NCI-H82 treated with DMSO at 0.1 percent for 48 hours (cell line): ENCODE measurements around the gene TLR8.
"Not testable (repeated sequence)": the region's sequence is repeated elsewhere in the genome, so short reads cannot be mapped to it uniquely, and the experiment has no call there.

Experiments
- DNase-seq: peaks from one replicate; lab custom pipeline; 2025; ENCODE audit not compliant: unreplicated experiment; lab: John Stamatoyannopoulos, UW

TLR8 gene

DNA sequence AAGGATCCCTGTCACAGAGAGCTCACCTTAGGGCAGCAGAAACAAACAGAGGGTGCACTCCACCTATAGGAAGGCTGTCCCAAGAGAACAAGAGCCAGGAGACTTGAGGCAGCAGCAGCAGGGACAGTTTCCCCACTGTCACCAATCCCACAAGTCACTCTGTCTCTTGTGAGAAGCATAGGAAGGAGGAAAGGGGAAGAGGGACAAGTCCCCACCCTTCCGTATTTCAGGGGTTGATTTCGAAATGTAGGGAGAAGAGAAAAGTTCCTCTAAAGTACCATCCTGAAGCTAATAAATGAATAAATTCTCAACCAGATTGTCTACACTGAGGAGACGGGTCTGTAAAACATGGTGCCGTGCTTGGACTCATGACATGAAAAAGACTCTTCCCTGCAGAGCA is 9.5 kb upstream of the TLR8 start:
- DNase-seq, result no peak

DNA sequence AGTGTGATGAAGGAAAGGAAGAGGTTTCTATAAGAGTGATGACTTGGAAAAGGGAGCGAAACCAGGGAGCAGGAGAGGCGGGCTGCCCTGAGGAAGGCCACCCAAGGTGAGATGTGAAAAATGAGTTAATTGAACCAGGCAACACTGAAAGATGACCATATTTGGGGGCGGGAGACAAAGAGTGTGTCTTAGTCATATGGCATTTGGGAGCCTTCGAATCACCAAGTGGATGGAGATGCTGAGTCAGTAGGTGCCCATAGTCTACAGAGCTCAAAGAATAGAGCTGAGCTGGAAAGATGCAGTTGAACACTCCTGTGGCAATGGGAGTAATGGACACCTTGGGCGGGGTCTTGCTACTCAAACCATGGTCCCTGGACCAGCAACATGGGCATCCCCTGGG is 8.3 kb upstream of the TLR8 start:
- DNase-seq, result no peak

DNA sequence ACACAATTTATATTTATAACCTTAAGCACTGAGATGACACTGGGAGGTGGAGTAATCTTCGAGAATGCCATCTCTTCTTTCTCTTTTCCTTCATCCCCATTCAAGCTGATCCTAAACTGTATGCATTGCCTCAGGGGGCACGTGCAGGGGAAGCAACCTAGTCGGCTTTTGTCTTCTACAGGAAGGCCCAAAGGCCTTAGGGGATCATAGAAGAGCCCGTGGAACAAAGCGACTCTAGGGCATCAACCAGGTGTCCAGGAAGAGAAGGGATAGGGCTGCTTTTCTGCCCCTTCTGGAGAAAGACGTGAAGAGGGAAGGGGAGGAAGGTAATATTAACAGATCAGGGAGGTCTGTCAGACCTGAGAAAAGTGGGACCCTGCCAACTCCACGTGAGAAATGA is 6.9 kb upstream of the TLR8 start:
- DNase-seq, result no peak

DNA sequence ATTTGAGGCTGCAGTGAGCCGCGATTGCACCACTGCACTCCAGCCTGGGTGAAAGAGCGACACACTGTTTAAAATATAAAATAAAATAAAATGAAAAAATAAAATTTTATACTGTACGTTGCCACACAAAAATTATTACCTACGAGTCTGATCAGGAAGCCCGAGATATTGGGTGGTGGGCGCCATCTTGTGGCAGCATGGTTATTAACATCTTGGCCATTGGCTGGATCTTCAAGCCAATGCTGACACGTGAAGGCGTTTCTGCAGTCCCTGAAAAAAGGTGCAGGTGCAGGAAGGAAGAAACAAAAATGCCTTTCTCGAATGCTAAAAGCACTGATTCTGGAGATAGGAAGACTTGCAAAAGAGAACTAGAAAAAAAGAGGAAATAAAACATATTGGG is 4.9 kb upstream of the TLR8 start:
- peak; percentile 19 for DNase-seq

DNA sequence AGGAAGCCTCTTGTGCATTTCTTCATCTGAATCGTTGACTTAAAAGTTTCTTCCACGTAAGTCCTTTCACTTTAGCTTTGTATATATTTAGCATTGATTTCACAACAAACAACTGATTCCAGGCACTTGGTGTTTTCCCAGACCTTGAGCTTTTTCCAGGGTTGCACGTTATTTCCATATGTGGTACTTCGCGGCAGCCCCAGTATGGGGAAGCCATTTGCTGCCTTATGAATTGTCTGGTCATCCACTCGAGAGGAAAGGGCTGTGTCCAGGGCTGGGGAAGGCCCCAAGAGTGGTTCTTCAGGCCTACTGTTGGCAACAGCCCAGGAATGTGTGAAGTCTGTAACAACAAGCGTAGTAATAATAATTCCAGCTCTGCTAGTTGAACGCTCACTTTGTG is 2.8 kb upstream of the TLR8 start:
- DNase-seq, result no peak

DNA sequence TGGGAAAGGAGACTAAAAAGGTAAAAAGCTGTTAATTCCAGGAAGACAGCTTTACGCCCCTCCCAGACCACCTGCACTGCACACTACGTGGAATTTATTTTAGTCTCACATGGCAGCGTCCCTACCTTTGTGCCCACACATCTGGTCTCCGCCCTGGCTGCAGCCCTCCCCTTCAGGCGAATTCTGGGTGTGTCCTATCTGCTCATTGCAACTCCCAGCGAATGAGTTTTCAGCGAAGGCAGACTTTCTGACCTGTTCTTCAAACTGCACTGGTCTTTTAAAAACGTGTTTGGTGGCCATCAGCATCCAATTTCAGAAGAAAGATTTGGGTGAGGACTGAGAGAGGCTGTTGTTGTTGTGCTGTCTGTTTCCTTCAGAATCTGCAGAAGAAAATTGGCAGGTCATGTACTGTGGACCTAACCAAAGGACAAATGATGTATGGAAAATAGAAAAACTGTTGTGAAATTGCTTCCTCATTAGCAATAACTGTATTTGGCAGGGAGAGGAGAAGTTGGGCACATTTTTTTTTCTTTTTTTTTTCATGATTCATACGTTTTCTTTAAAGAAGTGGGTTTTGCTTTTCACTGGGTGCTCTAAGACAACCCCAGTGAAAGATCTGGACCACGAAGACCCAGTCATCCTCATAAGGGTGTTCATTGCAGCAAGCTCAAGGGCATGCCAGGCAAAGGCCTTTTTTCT is 4.2 kb downstream of the TLR8 start:
- no peak for DNase-seq

DNA sequence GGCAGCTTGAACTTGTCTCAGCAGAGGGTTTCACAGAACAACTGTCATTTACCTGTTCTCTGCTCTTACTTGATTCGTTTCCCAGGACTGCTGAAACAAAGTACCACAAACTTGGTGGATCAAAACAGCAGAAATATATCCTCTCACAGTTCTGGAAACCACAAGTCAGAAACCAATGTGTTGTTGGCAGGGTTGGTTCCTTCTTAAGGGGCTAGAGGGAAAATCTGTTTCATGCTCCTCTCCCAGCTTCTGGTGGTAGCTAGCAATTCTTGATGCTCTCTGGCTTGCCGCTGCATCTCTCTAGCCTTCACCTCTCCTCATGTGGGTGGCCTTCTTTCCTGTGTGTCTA is 4.7 kb downstream of the TLR8 start:
- no peak for DNase-seq

DNA sequence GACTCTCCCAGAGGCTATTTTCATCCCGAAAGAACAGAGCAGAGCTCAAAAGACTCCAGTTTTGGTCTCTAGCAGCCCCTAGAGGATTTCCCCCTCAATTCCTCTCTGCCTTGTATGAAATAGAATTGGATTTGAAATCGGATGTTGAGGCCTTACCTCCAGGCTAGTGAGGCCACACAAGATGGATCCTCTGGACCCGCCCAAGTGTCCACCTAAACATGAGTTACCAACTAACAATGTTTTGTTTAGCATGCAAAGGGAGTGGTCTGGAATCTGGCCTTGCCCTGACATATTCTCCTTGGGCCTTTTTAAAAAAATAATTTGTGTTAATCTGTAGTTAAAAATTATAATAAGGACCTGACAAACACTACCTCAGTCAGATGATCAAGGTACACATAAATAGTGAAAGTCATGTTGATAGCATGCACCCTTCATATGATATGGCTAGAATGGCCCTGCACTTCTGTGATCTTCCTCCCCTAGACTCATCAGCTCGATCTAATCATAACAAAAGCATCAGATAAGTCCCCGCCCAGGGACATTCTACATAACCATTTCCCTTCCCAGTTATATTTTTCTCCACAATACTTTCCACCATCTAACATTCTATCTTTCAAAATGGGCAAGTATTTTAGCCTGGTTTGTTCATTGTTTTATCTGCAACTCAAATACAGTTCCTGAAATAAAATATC is 6.5 kb downstream of the TLR8 start:
- no peak for DNase-seq

DNA sequence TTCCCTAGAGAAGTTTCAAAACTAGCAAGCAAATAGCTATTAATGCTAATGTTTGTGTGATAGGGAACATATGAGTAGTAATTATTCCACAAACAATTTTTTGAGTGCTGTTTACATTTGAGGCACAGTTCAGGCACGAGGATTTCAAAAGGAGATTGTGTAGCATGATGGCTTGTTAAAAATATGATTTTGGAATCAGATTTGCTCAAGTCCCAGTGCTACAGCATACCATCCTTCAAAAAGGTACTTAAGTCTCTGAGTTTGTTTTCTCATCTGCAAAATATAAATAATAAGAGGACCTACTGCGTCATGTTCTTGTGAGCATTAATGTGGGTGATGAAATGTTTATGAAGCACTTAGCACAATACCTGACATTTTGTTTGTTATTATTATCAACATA is 11.3 kb downstream of the TLR8 start:
- DNase-seq, result no peak

DNA sequence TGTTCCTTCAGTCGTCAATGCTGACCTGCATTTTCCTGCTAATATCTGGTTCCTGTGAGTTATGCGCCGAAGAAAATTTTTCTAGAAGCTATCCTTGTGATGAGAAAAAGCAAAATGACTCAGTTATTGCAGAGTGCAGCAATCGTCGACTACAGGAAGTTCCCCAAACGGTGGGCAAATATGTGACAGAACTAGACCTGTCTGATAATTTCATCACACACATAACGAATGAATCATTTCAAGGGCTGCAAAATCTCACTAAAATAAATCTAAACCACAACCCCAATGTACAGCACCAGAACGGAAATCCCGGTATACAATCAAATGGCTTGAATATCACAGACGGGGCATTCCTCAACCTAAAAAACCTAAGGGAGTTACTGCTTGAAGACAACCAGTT is 12.6 kb downstream of the TLR8 start:
- DNase-seq, result no peak

DNA sequence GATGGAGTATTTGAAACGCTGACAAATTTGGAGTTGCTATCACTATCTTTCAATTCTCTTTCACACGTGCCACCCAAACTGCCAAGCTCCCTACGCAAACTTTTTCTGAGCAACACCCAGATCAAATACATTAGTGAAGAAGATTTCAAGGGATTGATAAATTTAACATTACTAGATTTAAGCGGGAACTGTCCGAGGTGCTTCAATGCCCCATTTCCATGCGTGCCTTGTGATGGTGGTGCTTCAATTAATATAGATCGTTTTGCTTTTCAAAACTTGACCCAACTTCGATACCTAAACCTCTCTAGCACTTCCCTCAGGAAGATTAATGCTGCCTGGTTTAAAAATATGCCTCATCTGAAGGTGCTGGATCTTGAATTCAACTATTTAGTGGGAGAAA is 13.2 kb downstream of the TLR8 start:
- no peak for DNase-seq

DNA sequence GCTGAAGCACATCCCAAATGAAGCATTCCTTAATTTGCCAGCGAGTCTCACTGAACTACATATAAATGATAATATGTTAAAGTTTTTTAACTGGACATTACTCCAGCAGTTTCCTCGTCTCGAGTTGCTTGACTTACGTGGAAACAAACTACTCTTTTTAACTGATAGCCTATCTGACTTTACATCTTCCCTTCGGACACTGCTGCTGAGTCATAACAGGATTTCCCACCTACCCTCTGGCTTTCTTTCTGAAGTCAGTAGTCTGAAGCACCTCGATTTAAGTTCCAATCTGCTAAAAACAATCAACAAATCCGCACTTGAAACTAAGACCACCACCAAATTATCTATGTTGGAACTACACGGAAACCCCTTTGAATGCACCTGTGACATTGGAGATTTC is 14.6 kb downstream of the TLR8 start:
- no peak for DNase-seq

DNA sequence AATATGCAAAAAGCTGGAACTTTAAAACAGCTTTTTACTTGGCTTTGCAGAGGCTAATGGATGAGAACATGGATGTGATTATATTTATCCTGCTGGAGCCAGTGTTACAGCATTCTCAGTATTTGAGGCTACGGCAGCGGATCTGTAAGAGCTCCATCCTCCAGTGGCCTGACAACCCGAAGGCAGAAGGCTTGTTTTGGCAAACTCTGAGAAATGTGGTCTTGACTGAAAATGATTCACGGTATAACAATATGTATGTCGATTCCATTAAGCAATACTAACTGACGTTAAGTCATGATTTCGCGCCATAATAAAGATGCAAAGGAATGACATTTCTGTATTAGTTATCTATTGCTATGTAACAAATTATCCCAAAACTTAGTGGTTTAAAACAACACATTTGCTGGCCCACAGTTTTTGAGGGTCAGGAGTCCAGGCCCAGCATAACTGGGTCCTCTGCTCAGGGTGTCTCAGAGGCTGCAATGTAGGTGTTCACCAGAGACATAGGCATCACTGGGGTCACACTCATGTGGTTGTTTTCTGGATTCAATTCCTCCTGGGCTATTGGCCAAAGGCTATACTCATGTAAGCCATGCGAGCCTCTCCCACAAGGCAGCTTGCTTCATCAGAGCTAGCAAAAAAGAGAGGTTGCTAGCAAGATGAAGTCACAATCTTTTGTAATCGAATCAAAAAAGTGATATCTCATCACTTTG is 15.6 kb downstream of the TLR8 start:
- DNase-seq, result no peak

DNA sequence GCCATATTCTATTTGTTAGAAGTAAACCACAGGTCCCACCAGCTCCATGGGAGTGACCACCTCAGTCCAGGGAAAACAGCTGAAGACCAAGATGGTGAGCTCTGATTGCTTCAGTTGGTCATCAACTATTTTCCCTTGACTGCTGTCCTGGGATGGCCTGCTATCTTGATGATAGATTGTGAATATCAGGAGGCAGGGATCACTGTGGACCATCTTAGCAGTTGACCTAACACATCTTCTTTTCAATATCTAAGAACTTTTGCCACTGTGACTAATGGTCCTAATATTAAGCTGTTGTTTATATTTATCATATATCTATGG is 16.1 kb downstream of the TLR8 start:
- no peak for DNase-seq

DNA sequence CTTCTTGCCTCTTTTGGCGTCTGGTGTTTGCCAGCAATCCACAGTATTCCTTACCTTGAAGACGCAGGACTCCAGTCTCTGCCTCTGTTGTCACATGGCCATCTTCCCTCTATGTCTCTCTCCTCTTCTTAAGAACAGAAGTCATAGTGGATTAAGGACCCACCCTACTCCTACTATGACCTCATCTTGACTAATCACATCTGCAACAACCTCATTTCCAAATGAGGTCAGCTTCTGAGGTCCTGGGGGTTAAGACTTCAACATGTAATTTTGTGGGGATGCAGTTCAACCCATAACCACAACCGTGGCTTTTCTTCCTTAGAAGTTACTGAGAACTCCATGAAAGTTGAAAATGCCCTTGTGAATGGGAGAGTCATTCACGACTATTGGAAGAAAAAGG is 23.3 kb downstream of the TLR8 start:
- no peak for DNase-seq

DNA sequence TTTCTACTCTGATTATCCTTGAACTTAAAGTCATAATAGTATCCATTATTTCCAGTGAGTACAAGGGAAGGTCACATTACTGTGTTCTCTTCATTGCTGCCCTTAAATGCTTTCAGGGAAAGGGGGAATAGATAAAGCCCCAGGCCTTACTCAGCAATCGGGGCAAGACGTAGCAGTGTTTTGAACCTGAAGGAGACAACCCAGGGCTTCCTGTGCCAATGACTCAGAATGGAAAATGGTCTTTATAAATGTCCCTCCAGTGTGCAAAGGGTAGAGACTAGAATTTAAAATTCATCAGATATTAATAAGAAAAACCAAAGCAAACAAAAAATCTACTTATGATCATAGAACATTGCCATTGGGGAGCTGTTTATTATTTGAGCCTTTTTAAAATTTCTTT is 23.7 kb downstream of the TLR8 start:
- DNase-seq, result no peak

DNA sequence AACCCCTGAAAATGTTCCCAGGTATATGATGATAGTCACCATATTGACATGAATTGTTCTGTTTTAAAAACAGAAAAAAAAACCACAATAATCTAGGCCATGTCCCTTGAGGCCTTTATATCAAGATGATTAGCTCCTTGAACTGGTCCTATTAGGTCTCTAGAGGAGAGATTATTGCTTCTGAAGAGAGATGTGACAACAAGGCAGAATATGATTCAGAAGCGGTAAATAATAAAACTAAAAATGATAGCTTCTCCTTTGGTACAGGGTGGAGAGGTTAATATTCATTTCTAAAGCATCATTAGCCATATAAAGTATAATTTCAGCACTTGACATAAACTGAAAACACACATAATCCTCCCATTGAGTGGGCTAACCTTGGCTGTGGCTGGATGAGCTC is 25.8 kb downstream of the TLR8 start:
- no peak for DNase-seq

DNA sequence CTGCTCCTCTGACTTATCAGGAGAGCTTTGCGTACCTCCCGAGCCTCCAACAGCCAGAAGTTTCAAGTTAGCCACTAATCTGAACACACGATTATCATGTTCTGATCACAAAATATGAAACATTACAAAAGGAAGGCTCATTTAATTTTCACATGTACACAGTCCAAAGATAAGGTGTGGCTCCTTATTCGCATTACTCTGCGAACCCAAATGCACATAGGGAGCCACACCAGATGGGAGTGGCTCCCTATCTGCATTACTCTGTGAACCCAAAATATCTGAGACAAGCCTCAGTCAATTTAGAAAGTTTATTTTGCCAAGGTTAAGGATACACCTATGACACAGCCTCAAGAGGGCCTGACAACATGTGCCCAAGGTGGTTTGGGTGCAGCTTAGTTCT is 28.4 kb downstream of the TLR8 start:
- no peak for DNase-seq

DNA sequence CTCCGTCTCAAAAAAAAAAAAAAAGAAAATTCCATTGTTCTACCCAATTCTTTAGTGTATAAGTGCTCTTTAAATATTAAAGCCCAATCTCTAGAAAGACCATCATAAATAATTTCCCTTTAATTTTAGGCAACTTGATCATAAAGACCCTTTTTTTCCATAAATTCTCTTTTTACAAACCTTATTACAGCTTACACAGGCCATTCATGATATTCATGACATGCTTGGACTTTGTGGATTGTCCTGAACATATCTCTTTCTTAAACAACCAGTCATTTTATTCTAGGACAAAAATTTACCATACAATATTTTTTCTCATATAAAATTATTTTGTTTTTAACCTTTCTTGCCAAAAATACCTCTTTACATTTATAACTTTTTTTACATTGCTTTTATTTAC is 30.5 kb downstream of the TLR8 start:
- no peak for DNase-seq

DNA sequence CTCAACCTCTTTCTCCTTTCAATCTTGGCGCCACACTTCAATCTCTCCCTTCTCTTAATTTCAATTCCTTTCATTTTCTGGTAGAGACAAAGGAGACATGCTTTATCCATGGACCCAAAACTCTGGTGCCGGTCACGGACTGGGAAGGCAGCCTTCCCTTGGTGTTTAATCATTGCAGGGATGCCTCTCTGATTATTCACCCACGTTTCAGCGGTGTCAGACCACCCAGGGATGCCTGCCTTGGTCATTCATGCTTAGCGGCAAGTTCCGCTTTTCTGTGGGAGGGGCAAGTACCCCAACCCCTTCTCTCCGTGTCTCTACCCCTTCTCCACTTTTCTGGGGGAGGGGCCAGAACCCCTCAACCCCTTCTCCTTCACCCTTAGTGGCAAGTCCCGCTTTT is 34.1 kb downstream of the TLR8 start:
- not testable (repeated sequence) for DNase-seq

DNA sequence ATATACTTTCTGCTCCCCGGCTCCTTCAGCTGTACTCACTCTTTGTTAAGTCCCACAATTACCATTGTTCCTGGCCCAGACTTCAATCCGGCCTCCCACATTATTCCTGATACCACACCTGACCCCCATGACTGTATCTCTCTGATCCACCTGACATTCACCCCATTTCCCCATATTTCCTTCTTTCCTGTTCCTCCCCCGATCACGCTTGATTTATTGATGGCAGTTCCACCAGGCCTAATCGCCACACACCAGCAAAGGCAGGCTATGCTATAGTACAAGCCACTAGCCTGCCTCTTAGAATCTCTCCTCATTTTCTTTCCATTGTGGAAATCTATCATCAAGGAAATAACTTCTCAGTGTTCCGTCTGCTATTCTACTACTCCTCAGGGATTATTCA is 37.2 kb downstream of the TLR8 start:
- not testable (repeated sequence) for DNase-seq

DNA sequence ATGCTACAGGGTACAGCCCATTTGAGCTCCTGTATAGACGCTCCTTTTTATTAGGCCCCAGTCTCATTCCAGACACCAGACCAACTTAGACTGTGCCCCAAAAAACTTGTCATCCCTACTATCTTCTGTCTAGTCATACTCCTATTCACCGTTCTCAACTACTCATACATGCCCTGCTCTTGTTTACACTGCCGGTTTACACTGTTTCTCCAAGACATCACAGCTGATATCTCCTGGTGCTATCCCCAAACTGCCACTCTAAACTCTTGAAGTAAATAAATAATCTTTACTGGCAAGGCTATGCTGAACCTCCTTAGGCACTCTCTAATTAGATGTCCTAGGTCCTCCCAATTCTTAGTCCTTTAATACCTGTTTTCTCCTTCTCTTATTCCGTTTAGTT is 38.0 kb downstream of the TLR8 start:
- not testable (repeated sequence) for DNase-seq

DNA sequence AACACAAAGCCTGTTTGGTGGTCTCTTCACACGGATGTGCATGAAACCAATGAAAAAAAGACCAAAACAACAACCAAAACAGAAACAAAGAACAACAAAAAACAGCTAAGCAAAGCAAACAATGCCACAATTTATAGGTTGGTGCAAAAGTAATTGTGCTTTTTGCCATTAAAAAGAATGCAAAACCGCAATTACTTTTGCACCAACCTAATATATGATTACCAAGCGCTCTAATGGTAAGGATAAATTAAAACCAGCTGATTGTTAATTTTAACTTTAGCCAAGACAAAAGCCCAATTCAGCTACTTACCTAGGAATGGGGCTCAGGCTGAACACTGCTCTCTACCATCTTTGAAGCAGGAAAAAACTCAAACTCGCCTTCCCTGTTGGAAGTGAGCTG is 39.1 kb downstream of the TLR8 start:
- no peak for DNase-seq
